ENCODE data around the gene ABL1. TPM values are rescaled to one million over a fixed set of nuclear protein-coding genes. Genes with fewer than 3 reads are reported as not detected.

ABL1 gene
- polyA plus RNA-seq, 1 experiment, result 30.4 TPM

- no peak for DNase-seq (ENCODE audit: low read depth)
- Histone ChIP-seq H3K4me3 (ENCODE audit: low read depth, low read length) (no peak overlapping the region), H3K27me3 (ENCODE audit: control insufficient read depth, insufficient read depth, low read length) (no peaks in the 10 kb centered on the region), H3K36me3 (ENCODE audit: control insufficient read depth, insufficient read depth, low read length) (peaks cover 67% of the 10 kb centered on the region)
- ChIA-PET POLR2A (no interaction called here), CTCF (interaction anchor here (1.4 to 2.1 kb wide), 4 partner anchors 12 to 182 kb away, joined by 3 to 7 read pairs (median 4); no protein-coding TSS in a partner anchor)
- TF ChIP-seq, protein P1, sequence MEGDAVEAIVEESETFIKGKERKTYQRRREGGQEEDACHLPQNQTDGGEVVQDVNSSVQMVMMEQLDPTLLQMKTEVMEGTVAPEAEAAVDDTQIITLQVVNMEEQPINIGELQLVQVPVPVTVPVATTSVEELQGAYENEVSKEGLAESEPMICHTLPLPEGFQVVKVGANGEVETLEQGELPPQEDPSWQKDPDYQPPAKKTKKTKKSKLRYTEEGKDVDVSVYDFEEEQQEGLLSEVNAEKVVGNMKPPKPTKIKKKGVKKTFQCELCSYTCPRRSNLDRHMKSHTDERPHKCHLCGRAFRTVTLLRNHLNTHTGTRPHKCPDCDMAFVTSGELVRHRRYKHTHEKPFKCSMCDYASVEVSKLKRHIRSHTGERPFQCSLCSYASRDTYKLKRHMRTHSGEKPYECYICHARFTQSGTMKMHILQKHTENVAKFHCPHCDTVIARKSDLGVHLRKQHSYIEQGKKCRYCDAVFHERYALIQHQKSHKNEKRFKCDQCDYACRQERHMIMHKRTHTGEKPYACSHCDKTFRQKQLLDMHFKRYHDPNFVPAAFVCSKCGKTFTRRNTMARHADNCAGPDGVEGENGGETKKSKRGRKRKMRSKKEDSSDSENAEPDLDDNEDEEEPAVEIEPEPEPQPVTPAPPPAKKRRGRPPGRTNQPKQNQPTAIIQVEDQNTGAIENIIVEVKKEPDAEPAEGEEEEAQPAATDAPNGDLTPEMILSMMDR (IDR thresholded peaks at IDR 0.05; ENCODE audit: insufficient read depth, low read depth, low read length), result no peak
These were observed 47.7 kb downstream of the ABL1 start for GRCh38 chr9:130882696-130883225.

DNA sequence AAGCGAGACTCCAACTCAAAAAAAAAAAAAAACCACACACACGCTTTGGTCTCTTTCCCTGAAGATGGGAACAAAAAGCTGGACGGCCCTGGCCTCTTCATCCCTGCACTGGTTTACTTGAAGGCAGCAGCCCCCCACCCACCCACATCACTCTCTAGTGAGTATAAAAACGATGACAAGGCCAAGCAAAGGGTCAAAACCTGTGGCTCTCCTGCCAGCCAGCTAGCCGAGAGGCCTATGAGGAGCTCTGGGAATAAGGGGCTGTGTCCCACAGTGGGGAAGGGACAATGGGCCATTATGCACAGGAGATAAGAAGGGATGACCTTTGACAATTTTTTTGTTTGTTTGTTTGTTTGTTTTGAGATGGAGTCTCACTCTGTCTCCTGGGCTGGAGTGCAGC is 48.4 kb downstream of the ABL1 start:
- Histone ChIP-seq H3K27me3 (ENCODE audit: control insufficient read depth, insufficient read depth, low read length) (no peaks in the 10 kb centered on the region), H3K4me3 (ENCODE audit: low read depth, low read length) (no peak overlapping the region), H3K36me3 (ENCODE audit: control insufficient read depth, insufficient read depth, low read length) (peaks cover 68% of the 10 kb centered on the region)
- POLR2A ChIA-PET, result no interaction called here
- TF ChIP-seq, protein P1 (IDR thresholded peaks at IDR 0.05; ENCODE audit: insufficient read depth, low read depth, low read length), result no peak
- DNase-seq (ENCODE audit: low read depth), result no peak
- CTCF ChIA-PET, result interaction anchor here (1.4 to 2.1 kb wide), 4 partner anchors 13 to 183 kb away, joined by 3 to 7 read pairs (median 4); no protein-coding TSS in a partner anchor

DNA sequence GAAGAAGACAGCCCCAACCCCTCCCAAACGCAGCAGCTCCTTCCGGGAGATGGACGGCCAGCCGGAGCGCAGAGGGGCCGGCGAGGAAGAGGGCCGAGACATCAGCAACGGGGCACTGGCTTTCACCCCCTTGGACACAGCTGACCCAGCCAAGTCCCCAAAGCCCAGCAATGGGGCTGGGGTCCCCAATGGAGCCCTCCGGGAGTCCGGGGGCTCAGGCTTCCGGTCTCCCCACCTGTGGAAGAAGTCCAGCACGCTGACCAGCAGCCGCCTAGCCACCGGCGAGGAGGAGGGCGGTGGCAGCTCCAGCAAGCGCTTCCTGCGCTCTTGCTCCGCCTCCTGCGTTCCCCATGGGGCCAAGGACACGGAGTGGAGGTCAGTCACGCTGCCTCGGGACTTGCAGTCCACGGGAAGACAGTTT is 49.1 kb downstream of the ABL1 start:
- POLR2A ChIA-PET, result no interaction called here
- TF ChIP-seq, protein P1 (IDR thresholded peaks at IDR 0.05; ENCODE audit: insufficient read depth, low read depth, low read length), result no peak
- no peak overlapping the region for H3K4me3 ChIP-seq (ENCODE audit: low read depth, low read length)
- no peaks in the 10 kb centered on the region for H3K27me3 ChIP-seq (ENCODE audit: control insufficient read depth, insufficient read depth, low read length)
- DNase-seq (ENCODE audit: low read depth), result no peak
- CTCF ChIA-PET, result interaction anchor here (0.6 to 2.1 kb wide), 3 partner anchors 17 to 177 kb away, joined by 3 to 7 read pairs (median 3); no protein-coding TSS in a partner anchor
- H3K36me3 ChIP-seq (ENCODE audit: control insufficient read depth, insufficient read depth, low read length), result peaks cover 72% of the 10 kb centered on the region

- ChIA-PET POLR2A (interaction anchor here (0.5 kb wide), 1 partner anchor 167 kb away, joined by 31 read pairs; no protein-coding TSS in a partner anchor), CTCF (interaction anchor here (0.6 to 2.6 kb wide), 5 partner anchors 16 to 184 kb away, joined by 3 to 17 read pairs (median 3); no protein-coding TSS in a partner anchor)
- no peaks in the 10 kb centered on the region for H3K27me3 ChIP-seq (ENCODE audit: control insufficient read depth, insufficient read depth, low read length)
- no peak for DNase-seq (ENCODE audit: low read depth)
- no peak overlapping the region for H3K4me3 ChIP-seq (ENCODE audit: low read depth, low read length)
- TF ChIP-seq, protein P1 (IDR thresholded peaks at IDR 0.05; ENCODE audit: insufficient read depth, low read depth, low read length), result no peak
- H3K36me3 ChIP-seq (ENCODE audit: control insufficient read depth, insufficient read depth, low read length), result peaks cover 68% of the 10 kb centered on the region
These were observed 49.8 kb downstream of the ABL1 start for GRCh38 chr9:130884542-130885483.

All from BJ (cell line).